K562 (cell line): ENCODE results near the gene HCFC1R1. TPM values are rescaled to one million over a fixed set of nuclear protein-coding genes. Genes with fewer than 3 reads are reported as not detected.

Experiments
- CREB1 ChIP-seq, 2 experiments: sonication (generic) in 1 of 2; formaldehyde crosslinking in 1 of 2; IDR thresholded peaks; 2 replicates each; pipeline versions ENCODE4 v1.6.1 to v1.8.0; 2012 to 2022; ENCODE audit warnings: inconsistent platforms in 1 of 2, mild to moderate bottlenecking in 1 of 2, missing genetic modification reagents in 1 of 2, moderate library complexity in 1 of 2
- JUND ChIP-seq, 2 experiments: IDR thresholded peaks; 2 replicates in 1 of 2; 3 replicates in 1 of 2; pipeline ENCODE4 v1.6.1; 2011; ENCODE audit warnings: borderline replicate concordance in 2 of 2, low read depth in 2 of 2, low read length in 2 of 2, improper control_type of control experiment in 1 of 2, missing biosample characterization in 1 of 2, missing genetic modification characterization in 1 of 2, missing genetic modification reagents in 1 of 2
- POLR2G ChIP-seq: fragments of 200-400 bp; formaldehyde crosslinking; IDR thresholded peaks from 2 replicates; pipeline ENCODE4 v1.6.1; 2017; ENCODE audit warnings: low read depth, mild to moderate bottlenecking, antibody characterized with exemption, low read length, moderate library complexity
- SP1 ChIP-seq: sonication (generic); formaldehyde crosslinking; IDR thresholded peaks from 2 replicates; pipeline ENCODE4 v1.8.1; 2022; ENCODE audit warnings: mild to moderate bottlenecking, missing genetic modification reagents
- ZBTB7A ChIP-seq: IDR thresholded peaks from 2 replicates; pipeline ENCODE4 v1.6.1; 2011; ENCODE audit warnings: low read depth, mild to moderate bottlenecking, low read length, moderate library complexity, borderline replicate concordance; ENCODE audit not compliant: control insufficient read depth
- polyA plus RNA-seq, 8 experiments: library from polyadenylated mRNA; depleted of rRNA in 4 of 8; stranded (reverse) in 5 of 8; unstranded in 3 of 8; fragments of >200 nt; fragmentation: Nextera tagmentation in 2 of 8; fragmentation: Illumina TruSeq in 1 of 8; extraction: Ambion mirVana in 2 of 8; extraction: Trizol in 1 of 8; gene quantifications; 2 replicates each; pipeline versions ENCODE4 v1.2.1 to v1.2.3, GENCODE V29; 2011 to 2014; ENCODE audit warnings: inconsistent platforms in 1 of 8, missing spikeins in 1 of 8
- total RNA-seq, 7 experiments: library from RNA; depleted of rRNA in 6 of 7; stranded (reverse); fragments of >200 nt in 6 of 7; fragmentation: Illumina TruSeq in 2 of 7; extraction: Trizol in 2 of 7; gene quantifications; 2 replicates each; pipeline versions ENCODE4 v1.2.1 to v1.2.3, GENCODE V29; 2011 to 2021; ENCODE audit warnings: low replicate concordance in 1 of 7
- TF ChIP-seq, protein P1 (sequence below), 2 experiments: fragments of 450-650 bp in 1 of 2; sonication (generic) in 1 of 2; formaldehyde crosslinking in 1 of 2; IDR thresholded peaks; 2 replicates each; pipeline versions ENCODE4 v1.7.1 to v1.9.0; 2016 to 2022; ENCODE audit warnings: inconsistent platforms in 1 of 2, mild to moderate bottlenecking in 1 of 2, missing genetic modification reagents in 1 of 2
- TF ChIP-seq, protein P2 (sequence below): fragments of 250-450 bp; sonication (Bioruptor Pico); IDR thresholded peaks from 2 replicates; pipeline ENCODE4 v1.5.0; 2020; ENCODE audit warnings: mild to moderate bottlenecking
- TF ChIP-seq, protein P3 (sequence below), 3 experiments: fragments of 200-800 bp in 1 of 3; fragments of 250-450 bp in 1 of 3; fragments of 450-650 bp in 1 of 3; sonication (Bioruptor Pico) in 1 of 3; sonication (Bioruptor generic) in 1 of 3; formaldehyde crosslinking in 1 of 3; IDR thresholded peaks; 2 replicates each; pipeline versions ENCODE4 v1.6.1 to v1.8.0; 2016 to 2022; ENCODE audit warnings: mild to moderate bottlenecking in 2 of 3, missing genetic modification characterization in 2 of 3, missing compliant biosample characterization in 1 of 3, moderate library complexity in 1 of 3

HCFC1R1 gene
- total and polyA plus RNA-seq, 9 of the 15 experiments (the other 6 are each of a cell fraction or from before 2014, with no cell fraction given), result 2.2 to 29.0 (median 11.2) TPM

DNA sequence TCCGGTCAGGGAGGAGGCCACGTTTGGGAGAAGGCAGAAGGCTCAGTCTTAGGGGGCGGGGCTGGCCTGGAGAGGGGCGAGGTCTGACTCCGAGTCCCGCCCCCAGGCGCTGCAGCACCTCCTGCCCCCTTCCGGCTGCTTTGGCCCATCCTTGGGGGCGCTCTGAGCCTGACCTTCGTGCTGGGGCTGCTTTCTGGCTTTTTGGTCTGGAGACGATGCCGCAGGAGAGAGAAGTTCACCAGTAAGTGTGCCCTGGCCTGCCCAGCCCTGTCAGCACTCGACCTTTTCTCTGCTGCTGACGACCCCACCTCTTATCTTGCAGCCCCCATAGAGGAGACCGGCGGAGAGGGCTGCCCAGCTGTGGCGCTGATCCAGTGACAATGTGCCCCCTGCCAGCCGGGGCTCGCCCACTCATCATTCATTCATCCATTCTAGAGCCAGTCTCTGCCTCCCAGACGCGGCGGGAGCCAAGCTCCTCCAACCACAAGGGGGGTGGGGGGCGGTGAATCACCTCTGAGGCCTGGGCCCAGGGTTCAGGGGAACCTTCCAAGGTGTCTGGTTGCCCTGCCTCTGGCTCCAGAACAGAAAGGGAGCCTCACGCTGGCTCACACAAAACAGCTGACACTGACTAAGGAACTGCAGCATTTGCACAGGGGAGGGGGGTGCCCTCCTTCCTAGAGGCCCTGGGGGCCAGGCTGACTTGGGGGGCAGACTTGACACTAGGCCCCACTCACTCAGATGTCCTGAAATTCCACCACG lies 2.1 kb downstream of the HCFC1R1 start (continued):
- TF ChIP-seq, protein P1, sequence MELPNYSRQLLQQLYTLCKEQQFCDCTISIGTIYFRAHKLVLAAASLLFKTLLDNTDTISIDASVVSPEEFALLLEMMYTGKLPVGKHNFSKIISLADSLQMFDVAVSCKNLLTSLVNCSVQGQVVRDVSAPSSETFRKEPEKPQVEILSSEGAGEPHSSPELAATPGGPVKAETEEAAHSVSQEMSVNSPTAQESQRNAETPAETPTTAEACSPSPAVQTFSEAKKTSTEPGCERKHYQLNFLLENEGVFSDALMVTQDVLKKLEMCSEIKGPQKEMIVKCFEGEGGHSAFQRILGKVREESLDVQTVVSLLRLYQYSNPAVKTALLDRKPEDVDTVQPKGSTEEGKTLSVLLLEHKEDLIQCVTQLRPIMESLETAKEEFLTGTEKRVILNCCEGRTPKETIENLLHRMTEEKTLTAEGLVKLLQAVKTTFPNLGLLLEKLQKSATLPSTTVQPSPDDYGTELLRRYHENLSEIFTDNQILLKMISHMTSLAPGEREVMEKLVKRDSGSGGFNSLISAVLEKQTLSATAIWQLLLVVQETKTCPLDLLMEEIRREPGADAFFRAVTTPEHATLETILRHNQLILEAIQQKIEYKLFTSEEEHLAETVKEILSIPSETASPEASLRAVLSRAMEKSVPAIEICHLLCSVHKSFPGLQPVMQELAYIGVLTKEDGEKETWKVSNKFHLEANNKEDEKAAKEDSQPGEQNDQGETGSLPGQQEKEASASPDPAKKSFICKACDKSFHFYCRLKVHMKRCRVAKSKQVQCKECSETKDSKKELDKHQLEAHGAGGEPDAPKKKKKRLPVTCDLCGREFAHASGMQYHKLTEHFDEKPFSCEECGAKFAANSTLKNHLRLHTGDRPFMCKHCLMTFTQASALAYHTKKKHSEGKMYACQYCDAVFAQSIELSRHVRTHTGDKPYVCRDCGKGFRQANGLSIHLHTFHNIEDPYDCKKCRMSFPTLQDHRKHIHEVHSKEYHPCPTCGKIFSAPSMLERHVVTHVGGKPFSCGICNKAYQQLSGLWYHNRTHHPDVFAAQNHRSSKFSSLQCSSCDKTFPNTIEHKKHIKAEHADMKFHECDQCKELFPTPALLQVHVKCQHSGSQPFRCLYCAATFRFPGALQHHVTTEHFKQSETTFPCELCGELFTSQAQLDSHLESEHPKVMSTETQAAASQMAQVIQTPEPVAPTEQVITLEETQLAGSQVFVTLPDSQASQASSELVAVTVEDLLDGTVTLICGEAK (IDR thresholded peaks at IDR 0.05), result 0 out of 2 replicates have a peak, but pooled peaks have one; percentile 20
- TF ChIP-seq, protein P1 (CRISPR knock-in tag; IDR thresholded peaks at IDR 0.05), result no peak
- peak; percentile 43; the same call in 1 of the 2 replicates for TF ChIP-seq JUND (IDR thresholded peaks at IDR 0.05; ENCODE audit: borderline replicate concordance, low read depth, low read length)
- TF ChIP-seq JUND (tag; IDR thresholded peaks at IDR 0.05; ENCODE audit: borderline replicate concordance, low read depth, low read length), result no peak
- TF ChIP-seq CREB1 (IDR thresholded peaks at IDR 0.05), result no peak
- 0 out of 2 replicates have a peak, but pooled peaks have one; percentile 14 for TF ChIP-seq CREB1 (CRISPR knock-in tag; IDR thresholded peaks at IDR 0.05)
- TF ChIP-seq, protein P2, sequence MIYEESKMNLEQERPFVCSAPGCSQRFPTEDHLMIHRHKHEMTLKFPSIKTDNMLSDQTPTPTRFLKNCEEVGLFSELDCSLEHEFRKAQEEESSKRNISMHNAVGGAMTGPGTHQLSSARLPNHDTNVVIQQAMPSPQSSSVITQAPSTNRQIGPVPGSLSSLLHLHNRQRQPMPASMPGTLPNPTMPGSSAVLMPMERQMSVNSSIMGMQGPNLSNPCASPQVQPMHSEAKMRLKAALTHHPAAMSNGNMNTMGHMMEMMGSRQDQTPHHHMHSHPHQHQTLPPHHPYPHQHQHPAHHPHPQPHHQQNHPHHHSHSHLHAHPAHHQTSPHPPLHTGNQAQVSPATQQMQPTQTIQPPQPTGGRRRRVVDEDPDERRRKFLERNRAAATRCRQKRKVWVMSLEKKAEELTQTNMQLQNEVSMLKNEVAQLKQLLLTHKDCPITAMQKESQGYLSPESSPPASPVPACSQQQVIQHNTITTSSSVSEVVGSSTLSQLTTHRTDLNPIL (CRISPR knock-in tag), result no peak
- TF ChIP-seq, protein P3, sequence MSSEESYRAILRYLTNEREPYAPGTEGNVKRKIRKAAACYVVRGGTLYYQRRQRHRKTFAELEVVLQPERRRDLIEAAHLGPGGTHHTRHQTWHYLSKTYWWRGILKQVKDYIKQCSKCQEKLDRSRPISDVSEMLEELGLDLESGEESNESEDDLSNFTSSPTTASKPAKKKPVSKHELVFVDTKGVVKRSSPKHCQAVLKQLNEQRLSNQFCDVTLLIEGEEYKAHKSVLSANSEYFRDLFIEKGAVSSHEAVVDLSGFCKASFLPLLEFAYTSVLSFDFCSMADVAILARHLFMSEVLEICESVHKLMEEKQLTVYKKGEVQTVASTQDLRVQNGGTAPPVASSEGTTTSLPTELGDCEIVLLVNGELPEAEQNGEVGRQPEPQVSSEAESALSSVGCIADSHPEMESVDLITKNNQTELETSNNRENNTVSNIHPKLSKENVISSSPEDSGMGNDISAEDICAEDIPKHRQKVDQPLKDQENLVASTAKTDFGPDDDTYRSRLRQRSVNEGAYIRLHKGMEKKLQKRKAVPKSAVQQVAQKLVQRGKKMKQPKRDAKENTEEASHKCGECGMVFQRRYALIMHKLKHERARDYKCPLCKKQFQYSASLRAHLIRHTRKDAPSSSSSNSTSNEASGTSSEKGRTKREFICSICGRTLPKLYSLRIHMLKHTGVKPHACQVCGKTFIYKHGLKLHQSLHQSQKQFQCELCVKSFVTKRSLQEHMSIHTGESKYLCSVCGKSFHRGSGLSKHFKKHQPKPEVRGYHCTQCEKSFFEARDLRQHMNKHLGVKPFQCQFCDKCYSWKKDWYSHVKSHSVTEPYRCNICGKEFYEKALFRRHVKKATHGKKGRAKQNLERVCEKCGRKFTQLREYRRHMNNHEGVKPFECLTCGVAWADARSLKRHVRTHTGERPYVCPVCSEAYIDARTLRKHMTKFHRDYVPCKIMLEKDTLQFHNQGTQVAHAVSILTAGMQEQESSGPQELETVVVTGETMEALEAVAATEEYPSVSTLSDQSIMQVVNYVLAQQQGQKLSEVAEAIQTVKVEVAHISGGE (CRISPR knock-in tag; IDR thresholded peaks at IDR 0.05), result 0 out of 6 replicates have a peak, but pooled peaks of 1 of the 3 experiments have one; percentile 29
- TF ChIP-seq SP1 (CRISPR knock-in tag), result peak; percentile 69; the same call in 1 of the 2 replicates
- peak; percentile 32; the same call in 1 of the 2 replicates for TF ChIP-seq ZBTB7A
- TF ChIP-seq POLR2G, result peak; percentile 45
